ENCODE results near the gene MGST2.

DNA sequence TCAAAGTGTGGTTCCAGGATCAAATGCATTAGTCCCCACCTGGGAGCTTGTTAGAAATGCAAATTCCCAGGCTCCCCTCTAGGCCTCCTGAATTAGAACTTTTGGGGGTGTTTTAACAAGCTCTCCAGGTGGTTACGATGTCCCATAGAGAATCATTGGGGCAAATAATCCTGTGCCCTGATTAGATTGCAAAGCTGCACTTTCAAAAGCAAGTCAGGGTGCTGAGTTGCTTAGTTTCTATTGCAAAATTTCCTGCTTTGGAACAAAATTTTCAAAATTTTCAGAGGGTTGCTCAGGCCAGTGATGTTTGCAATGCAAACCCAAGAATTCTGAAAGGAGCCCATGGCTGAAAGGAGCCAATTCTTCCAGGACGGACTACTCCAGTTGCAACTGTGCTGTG, 71.0 kb downstream of the MGST2 start:
- TF ChIP-seq, protein P1, sequence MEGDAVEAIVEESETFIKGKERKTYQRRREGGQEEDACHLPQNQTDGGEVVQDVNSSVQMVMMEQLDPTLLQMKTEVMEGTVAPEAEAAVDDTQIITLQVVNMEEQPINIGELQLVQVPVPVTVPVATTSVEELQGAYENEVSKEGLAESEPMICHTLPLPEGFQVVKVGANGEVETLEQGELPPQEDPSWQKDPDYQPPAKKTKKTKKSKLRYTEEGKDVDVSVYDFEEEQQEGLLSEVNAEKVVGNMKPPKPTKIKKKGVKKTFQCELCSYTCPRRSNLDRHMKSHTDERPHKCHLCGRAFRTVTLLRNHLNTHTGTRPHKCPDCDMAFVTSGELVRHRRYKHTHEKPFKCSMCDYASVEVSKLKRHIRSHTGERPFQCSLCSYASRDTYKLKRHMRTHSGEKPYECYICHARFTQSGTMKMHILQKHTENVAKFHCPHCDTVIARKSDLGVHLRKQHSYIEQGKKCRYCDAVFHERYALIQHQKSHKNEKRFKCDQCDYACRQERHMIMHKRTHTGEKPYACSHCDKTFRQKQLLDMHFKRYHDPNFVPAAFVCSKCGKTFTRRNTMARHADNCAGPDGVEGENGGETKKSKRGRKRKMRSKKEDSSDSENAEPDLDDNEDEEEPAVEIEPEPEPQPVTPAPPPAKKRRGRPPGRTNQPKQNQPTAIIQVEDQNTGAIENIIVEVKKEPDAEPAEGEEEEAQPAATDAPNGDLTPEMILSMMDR (IDR thresholded peaks at IDR 0.05; ENCODE audit: low read depth, low read length), result no peak
- no peak for TF ChIP-seq MAX (IDR thresholded peaks at IDR 0.05; ENCODE audit: low read depth, low read length)
